CD8-positive, alpha-beta memory T cell (primary cell): ENCODE results near the gene MXI1. TPM values are rescaled to one million over a fixed set of nuclear protein-coding genes. Genes with fewer than 3 reads are reported as not detected.

ENCODE experiments used
- CTCF ChIA-PET: fragments of 350-600 bp; sonication (Branson Sonifier 250); formaldehyde crosslinking; loops from one replicate; lab custom pipeline; 2021; ENCODE audit warnings: antibody characterized with exemption; lab: Charles Lee
- POLR2A ChIA-PET: fragments of 350-600 bp; sonication (Branson Sonifier 250); formaldehyde crosslinking; loops from one replicate; lab custom pipeline; 2021; ENCODE audit warnings: antibody characterized with exemption; lab: Charles Lee
- DNase-seq, 5 donors: peaks; one replicate each; pipeline versions ENCODE4 v3.0.0 to v3.0.0-alpha.2; 2020 to 2022; ENCODE audit warnings: mixed read lengths in 1 of 5
- H3K27ac ChIP-seq: one replicate; pipeline ENCODE4 v1.7.0; 2013; ENCODE audit warnings: low read depth, mild to moderate bottlenecking, low read length, moderate library complexity
- H3K27me3 ChIP-seq: 2 replicates; pipeline ENCODE4 v1.7.0; 2013; ENCODE audit warnings: low read length, mild to moderate bottlenecking; ENCODE audit not compliant: insufficient read depth, poor library complexity, severe bottlenecking
- H3K36me3 ChIP-seq: 2 replicates; pipeline ENCODE4 v1.7.0; 2013; ENCODE audit warnings: mild to moderate bottlenecking, low read length, moderate library complexity; ENCODE audit not compliant: insufficient read depth
- H3K4me1 ChIP-seq: 2 replicates; pipeline ENCODE4 v1.7.0; 2013; ENCODE audit warnings: mild to moderate bottlenecking, low read length, moderate library complexity; ENCODE audit not compliant: insufficient read depth
- H3K4me3 ChIP-seq: 2 replicates; pipeline ENCODE4 v1.7.0; 2013; ENCODE audit warnings: mild to moderate bottlenecking, low read length
- H3K9me3 ChIP-seq: 2 replicates; pipeline ENCODE4 v1.7.0; 2013; ENCODE audit warnings: mild to moderate bottlenecking, low read length
- H3K27ac Mint-ChIP-seq, 8 donors: one replicate each; pipeline ENCODE4 v1.8.0; 2020 to 2021; ENCODE audit warnings: mixed read lengths in 8 of 8, mild to moderate bottlenecking in 6 of 8, inconsistent platforms in 3 of 8, moderate library complexity in 3 of 8
- H3K27me3 Mint-ChIP-seq, 2 donors: one replicate each; pipeline ENCODE4 v1.8.0; 2020 to 2021; ENCODE audit warnings: mixed read lengths in 2 of 2, mild to moderate bottlenecking in 1 of 2, moderate library complexity in 1 of 2
- H3K36me3 Mint-ChIP-seq, 3 donors: one replicate each; pipeline ENCODE4 v1.8.0; 2020 to 2021; ENCODE audit warnings: mixed read lengths in 3 of 3, inconsistent platforms in 1 of 3, mild to moderate bottlenecking in 1 of 3
- H3K4me1 Mint-ChIP-seq, 3 donors: one replicate each; pipeline ENCODE4 v1.8.0; 2020 to 2021; ENCODE audit warnings: mixed read lengths in 3 of 3, inconsistent platforms in 1 of 3, mild to moderate bottlenecking in 1 of 3
- H3K4me3 Mint-ChIP-seq, 7 donors: one replicate each; pipeline ENCODE4 v1.8.0; 2020 to 2021; ENCODE audit warnings: mixed read lengths in 7 of 7, mild to moderate bottlenecking in 6 of 7, moderate library complexity in 4 of 7, inconsistent platforms in 2 of 7
- H3K9me3 Mint-ChIP-seq, 5 donors: one replicate each; pipeline ENCODE4 v1.8.0; 2020 to 2022; ENCODE audit warnings: mixed read lengths in 5 of 5, mild to moderate bottlenecking in 3 of 5, moderate library complexity in 2 of 5, inconsistent platforms in 1 of 5
- polyA plus RNA-seq: library from polyadenylated mRNA; unstranded; fragments of 300-500 nt; fragmentation: Illumina TruSeq; gene quantifications from one replicate; pipeline ENCODE4 v1.2.3, GENCODE V29; 2021
- total RNA-seq, 2 experiments: library from RNA; stranded (reverse); gene quantifications; one replicate each; pipeline ENCODE4 v1.2.3, GENCODE V29; 2021

The MXI1 gene
- total and polyA plus RNA-seq, 3 experiments from 2014 or later, result 8.6 to 32.3 (median 9.2) TPM

DNA sequence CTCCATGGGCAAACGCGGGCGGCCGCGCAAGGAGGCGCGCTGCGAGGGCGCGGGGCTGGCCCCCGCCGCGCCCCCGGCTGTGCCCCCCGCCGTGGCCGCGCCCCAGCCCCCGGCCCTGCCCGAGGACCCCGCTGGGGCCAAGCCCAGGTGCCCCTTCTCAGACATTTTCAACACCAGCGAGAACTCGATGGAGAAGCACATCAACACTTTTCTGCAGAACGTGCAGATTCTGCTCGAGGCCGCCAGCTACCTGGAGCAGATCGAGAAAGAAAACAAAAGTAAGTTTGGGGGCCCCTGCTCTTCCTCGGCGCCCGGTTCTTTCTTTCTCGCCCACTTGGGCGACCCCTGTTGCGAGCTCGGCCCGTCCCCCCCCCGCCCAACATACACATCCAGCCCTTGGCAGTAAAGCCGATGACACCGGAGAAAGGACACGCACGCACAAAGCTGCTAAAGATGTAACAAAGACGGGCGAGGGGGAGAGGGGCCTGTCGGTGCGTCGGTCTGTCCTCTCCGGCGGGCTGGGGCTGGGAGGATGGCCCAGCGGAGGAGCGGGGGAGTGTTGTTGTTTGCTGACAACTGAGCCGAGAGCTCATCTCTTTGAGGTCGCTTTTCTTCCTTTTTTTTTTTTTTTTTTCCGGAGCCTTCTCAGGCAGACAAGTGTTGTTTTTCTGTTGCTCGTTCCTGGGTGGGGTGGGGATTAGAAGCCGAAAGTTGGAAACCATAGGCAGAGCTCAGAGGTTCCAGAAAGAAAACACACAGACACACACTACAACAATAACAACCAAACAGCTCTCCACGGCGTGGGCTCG lies 604 bp downstream of the MXI1 start:
- peaks cover 0 to 2% (median 0%) of the 10 kb centered on the region in 5 donors for H3K9me3 Mint-ChIP-seq
- peaks cover 5% of the 10 kb centered on the region for H3K27me3 ChIP-seq
- DNase-seq, result peak; percentile 18 to 73 (median 37)
- H3K36me3 Mint-ChIP-seq, result peaks cover 0 to 23% (median 0%) of the 10 kb centered on the region in 3 donors
- H3K9me3 ChIP-seq, result no peaks in the 10 kb centered on the region
- H3K4me3 Mint-ChIP-seq, result peak overlapping the region; percentile 89 to 99 (median 95)
- ChIA-PET POLR2A (interaction anchor here (0.6 to 6.6 kb wide), 21 partner anchors 8 to 1991 kb away, joined by 3 to 117 read pairs (median 6); partner anchors contain the start of gene SMNDC1), CTCF (interaction anchor here (0.7 to 9.7 kb wide), 14 partner anchors 12 to 97 kb away, joined by 3 to 179 read pairs (median 6); partner anchors contain the start of gene SMNDC1)
- peaks cover 0 to 20% of the 10 kb centered on the region in 2 donors for H3K27me3 Mint-ChIP-seq
- H3K4me1 Mint-ChIP-seq, result peaks cover 33 to 49% (median 40%) of the 10 kb centered on the region in 3 donors
- H3K27ac Mint-ChIP-seq, result peak overlapping the region; percentile 73 to 98 (median 95)
- no peaks in the 10 kb centered on the region for H3K36me3 ChIP-seq
- H3K4me3 ChIP-seq, result peak overlapping the region; percentile 81
- peak overlapping the region; percentile 69 for H3K27ac ChIP-seq
- H3K4me1 ChIP-seq, result peaks cover 24% of the 10 kb centered on the region

DNA sequence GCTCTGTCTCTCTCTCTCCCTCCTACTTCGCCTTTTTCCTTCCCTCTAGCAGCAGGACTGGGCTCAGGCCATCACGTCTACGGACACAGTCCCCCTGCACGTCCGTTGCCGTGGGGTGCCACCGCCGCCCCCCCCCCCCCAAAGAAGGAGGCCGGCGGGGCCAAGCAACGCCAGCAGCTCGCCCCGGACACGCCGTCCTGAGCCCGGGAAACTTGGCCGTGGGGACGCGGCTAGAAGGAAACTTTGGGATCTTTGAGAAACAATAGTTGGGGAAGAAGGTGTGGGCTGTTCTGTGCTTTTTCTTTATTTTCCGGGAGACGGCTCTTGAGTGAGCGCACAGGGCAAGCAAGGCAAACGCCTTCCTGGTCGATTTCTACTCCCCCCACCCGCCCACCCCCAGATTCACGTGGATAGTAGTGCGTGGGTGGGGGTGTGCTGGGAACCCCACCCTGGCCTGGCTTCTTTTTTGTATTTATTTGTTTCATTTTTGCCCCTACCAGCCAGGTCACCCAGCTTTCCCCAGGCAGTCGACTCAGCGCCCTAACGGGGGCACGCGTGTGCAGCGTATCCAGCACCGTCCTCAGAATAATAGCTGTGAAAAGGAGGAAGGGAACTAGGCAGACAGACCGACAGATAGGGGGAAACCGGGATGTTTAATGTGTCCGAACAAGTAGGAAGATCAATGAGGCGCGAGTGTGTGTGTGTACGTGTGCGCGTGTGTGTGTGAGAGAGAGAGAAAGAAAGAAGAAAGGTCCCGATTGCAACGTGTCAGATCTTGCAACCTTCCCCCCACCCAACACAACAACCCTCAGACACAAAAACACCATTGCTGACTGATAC lies 1.4 kb downstream of the MXI1 start:
- peaks cover 0 to 2% (median 0%) of the 10 kb centered on the region in 5 donors for H3K9me3 Mint-ChIP-seq
- H3K27me3 Mint-ChIP-seq, result peaks cover 0 to 16% of the 10 kb centered on the region in 2 donors
- POLR2A ChIA-PET, result interaction anchor here (0.6 to 6.6 kb wide), 19 partner anchors 9 to 651 kb away, joined by 3 to 117 read pairs (median 5); partner anchors contain the start of gene SMNDC1
- Histone ChIP-seq H3K27ac (peak overlapping the region; percentile 69), H3K4me1 (peaks cover 32% of the 10 kb centered on the region), H3K4me3 (peak overlapping the region; percentile 81), H3K9me3 (no peaks in the 10 kb centered on the region), H3K36me3 (no peaks in the 10 kb centered on the region), H3K27me3 (peaks cover 5% of the 10 kb centered on the region)
- H3K27ac Mint-ChIP-seq, result peak overlapping the region; percentile 90 to 99 (median 96)
- H3K36me3 Mint-ChIP-seq, result peaks cover 0 to 25% (median 0%) of the 10 kb centered on the region in 3 donors
- peaks cover 42 to 58% (median 45%) of the 10 kb centered on the region in 3 donors for H3K4me1 Mint-ChIP-seq
- DNase-seq, result peak in 2 of 5 donors; percentile 45 to 60
- CTCF ChIA-PET, result interaction anchor here (0.7 to 9.7 kb wide), 18 partner anchors 12 to 97 kb away, joined by 3 to 179 read pairs (median 4); partner anchors contain the start of gene SMNDC1
- H3K4me3 Mint-ChIP-seq, result peak overlapping the region; percentile 89 to 99 (median 95)

DNA sequence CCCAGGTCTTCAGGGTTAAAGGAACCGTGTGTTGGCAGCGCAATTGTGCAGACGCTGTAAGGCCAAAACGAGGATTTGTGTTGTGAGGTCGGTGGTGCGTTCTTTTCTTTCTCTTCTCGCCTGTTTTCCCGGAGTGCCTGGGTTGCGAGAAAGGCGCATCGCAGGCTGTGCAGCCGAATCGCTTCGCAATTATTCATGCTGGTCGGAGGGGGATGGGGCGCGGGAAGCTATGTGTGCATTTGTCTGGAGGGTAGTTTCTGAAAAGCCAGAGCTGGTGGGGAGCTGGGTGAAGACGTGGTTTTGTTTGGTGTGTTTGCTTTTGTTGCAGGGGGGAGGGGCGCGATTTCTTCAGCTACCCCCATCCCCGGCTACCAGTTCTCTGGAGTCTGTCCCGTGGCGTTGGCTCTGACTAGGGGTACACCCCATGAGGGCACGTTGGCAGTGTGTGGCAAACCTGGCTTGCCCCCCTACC lies 2.1 kb downstream of the MXI1 start:
- Mint-ChIP-seq H3K4me3 (peak overlapping the region; percentile 89 to 99 (median 95)), H3K27me3 (peaks cover 0 to 11% of the 10 kb centered on the region in 2 donors), H3K4me1 (peaks cover 45 to 62% (median 48%) of the 10 kb centered on the region in 3 donors), H3K27ac (peak overlapping the region; percentile 90 to 99 (median 96)), H3K36me3 (peaks cover 0 to 25% (median 0%) of the 10 kb centered on the region in 3 donors), H3K9me3 (peaks cover 0 to 2% (median 0%) of the 10 kb centered on the region in 5 donors)
- Histone ChIP-seq H3K36me3 (no peaks in the 10 kb centered on the region), H3K4me1 (peaks cover 38% of the 10 kb centered on the region), H3K27me3 (peaks cover 5% of the 10 kb centered on the region), H3K9me3 (no peaks in the 10 kb centered on the region), H3K27ac (peak overlapping the region; percentile 66), H3K4me3 (peak overlapping the region; percentile 78)
- peak; percentile 61 to 90 (median 65) for DNase-seq
- ChIA-PET CTCF (interaction anchor here (0.9 to 9.7 kb wide), 12 partner anchors 12 to 325 kb away, joined by 3 to 179 read pairs (median 4); no protein-coding TSS in a partner anchor), POLR2A (interaction anchor here (0.6 to 6.6 kb wide), 9 partner anchors 10 to 109 kb away, joined by 3 to 117 read pairs (median 6); no protein-coding TSS in a partner anchor)

DNA sequence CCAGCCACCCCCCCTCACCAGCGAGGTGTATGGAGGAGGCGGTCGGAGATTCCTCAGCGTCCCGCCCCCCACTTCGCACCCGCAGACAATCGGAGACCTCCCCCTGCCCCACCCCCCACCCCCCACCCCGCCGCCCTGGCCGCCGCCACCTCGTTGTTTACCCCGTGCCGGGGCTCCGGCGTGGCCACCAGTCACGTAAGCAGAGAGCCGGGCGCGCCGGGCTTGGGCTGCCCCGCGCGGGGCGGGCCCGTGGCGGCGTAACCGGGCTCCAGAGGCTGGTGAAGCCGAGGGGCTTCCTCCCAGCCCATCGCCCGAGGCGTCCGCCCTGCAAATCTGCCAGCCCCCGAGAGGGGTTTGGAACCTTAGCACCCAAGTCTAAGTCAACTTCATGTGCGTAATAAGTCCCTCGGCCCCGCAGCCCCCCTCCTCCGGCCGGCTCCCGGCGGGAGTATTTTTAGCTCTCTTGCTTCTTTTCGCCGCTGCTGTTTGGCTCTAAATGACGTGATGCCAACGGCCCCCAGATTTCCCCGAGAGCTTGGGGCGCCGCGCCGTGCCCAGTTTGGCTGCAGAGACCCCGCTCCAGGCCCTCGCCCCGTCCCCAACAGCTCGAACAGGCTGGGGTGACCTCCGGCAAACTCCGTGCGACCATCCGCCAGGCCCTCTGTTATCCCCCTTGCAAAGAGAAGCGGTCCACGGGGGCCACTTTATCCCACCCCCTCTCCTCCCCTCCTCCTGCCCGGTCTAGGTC lies 2.7 kb downstream of the MXI1 start:
- Histone ChIP-seq H3K4me3 (peak overlapping the region; percentile 95), H3K9me3 (no peaks in the 10 kb centered on the region), H3K36me3 (no peaks in the 10 kb centered on the region), H3K4me1 (peaks cover 44% of the 10 kb centered on the region), H3K27ac (peak overlapping the region; percentile 93), H3K27me3 (peaks cover 5% of the 10 kb centered on the region)
- peak in 2 of 5 donors; percentile 50 to 51 for DNase-seq
- Mint-ChIP-seq H3K36me3 (peaks cover 0 to 25% (median 0%) of the 10 kb centered on the region in 3 donors), H3K27me3 (peaks cover 0 to 11% of the 10 kb centered on the region in 2 donors), H3K27ac (peak overlapping the region; percentile 95 to 99 (median 98)), H3K4me3 (peak overlapping the region; percentile 89 to 99 (median 97)), H3K9me3 (peaks cover 0 to 2% (median 0%) of the 10 kb centered on the region in 5 donors), H3K4me1 (peaks cover 46 to 62% (median 48%) of the 10 kb centered on the region in 3 donors)
- ChIA-PET POLR2A (interaction anchor here (0.6 to 6.6 kb wide), 14 partner anchors 11 to 663 kb away, joined by 3 to 117 read pairs (median 5); partner anchors contain the start of genes ADD3 and SMNDC1), CTCF (interaction anchor here (0.9 to 9.7 kb wide), 14 partner anchors 10 to 326 kb away, joined by 3 to 179 read pairs (median 4); partner anchors contain the start of gene SMNDC1)

DNA sequence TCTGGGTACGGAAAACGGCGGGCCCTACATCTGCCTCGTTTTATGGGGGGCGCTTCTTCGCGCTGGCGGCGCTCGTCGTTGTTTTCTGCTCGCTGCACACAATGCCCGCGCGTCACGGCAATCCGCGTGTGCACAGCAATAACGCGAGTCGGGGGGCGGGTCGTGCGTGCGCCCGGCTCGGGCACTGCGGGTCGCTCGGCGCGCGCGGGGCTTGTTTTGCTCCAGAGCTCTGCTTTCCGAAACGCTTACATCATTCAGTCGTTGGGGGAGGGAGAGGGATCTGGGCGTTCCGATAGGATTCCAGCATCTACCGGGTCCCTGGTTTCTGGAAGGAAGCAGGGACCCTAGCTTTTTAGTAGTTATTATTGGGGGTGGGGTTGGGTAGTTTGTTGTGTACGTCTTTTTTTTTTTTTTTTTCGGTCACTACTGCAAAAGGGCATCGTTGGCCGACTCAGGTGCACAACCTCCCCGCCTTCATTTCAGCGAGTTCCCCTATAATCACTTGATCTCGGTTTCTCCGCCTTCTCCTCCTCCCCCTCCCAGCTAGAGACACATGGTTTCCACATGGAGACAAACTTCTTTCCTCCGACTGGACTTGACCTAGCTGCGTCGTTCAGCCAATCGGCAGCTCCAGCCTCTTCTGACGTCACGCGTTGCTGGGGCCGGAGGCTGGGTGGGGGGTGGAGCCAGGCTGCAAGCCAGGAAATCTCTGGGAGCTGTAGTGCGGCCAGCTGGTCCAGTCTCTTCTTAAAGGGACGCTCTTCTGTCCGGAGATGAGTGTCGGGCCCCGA lies 3.5 kb downstream of the MXI1 start:
- CTCF ChIA-PET, result interaction anchor here (0.9 to 9.7 kb wide), 9 partner anchors 10 to 327 kb away, joined by 3 to 179 read pairs (median 5); partner anchors contain the start of gene SMNDC1
- Histone ChIP-seq H3K4me1 (peaks cover 52% of the 10 kb centered on the region), H3K4me3 (peak overlapping the region; percentile 95), H3K27me3 (peaks cover 5% of the 10 kb centered on the region), H3K9me3 (no peaks in the 10 kb centered on the region), H3K36me3 (no peaks in the 10 kb centered on the region), H3K27ac (peak overlapping the region; percentile 93)
- H3K4me3 Mint-ChIP-seq, result peak overlapping the region; percentile 89 to 99 (median 94)
- peaks cover 0 to 2% (median 0%) of the 10 kb centered on the region in 5 donors for H3K9me3 Mint-ChIP-seq
- POLR2A ChIA-PET, result interaction anchor here (0.5 to 6.6 kb wide), 13 partner anchors 10 to 662 kb away, joined by 3 to 117 read pairs (median 5); partner anchors contain the start of genes ADD3 and SMNDC1
- peak overlapping the region; percentile 94 to 99 (median 98) for H3K27ac Mint-ChIP-seq
- peaks cover 4 to 14% of the 10 kb centered on the region in 2 donors for H3K27me3 Mint-ChIP-seq
- H3K36me3 Mint-ChIP-seq, result peaks cover 0 to 25% (median 0%) of the 10 kb centered on the region in 3 donors
- peaks cover 47 to 62% (median 55%) of the 10 kb centered on the region in 3 donors for H3K4me1 Mint-ChIP-seq
- peak; percentile 78 to 94 (median 86) for DNase-seq

DNA sequence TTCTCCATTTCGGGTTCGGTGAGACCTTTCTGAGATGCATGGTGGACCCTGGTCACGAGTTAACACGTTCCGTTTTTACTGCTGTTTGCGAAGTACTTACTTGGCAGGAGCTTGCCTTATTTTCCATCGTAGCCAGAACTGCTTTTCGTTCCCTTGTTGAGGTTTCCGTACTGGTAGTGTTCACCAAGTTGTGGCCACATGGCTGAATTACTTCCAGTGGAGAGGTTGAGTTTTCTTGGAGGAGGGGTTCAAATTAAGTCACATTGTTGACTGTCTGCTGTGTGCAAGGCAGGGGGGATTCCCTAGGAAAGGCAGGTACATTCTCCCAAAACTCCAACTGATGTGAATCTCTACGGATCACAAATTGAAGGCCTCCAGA lies 4.0 kb downstream of the MXI1 start:
- Mint-ChIP-seq H3K36me3 (peaks cover 0 to 25% (median 0%) of the 10 kb centered on the region in 3 donors), H3K4me1 (peaks cover 45 to 58% (median 58%) of the 10 kb centered on the region in 3 donors), H3K9me3 (peaks cover 0 to 2% (median 0%) of the 10 kb centered on the region in 5 donors), H3K27me3 (peaks cover 6 to 14% of the 10 kb centered on the region in 2 donors), H3K4me3 (peak overlapping the region; percentile 89 to 99 (median 94)), H3K27ac (peak overlapping the region; percentile 94 to 99 (median 98))
- ChIA-PET POLR2A (interaction anchor here (2.0 to 6.6 kb wide), 5 partner anchors 10 to 94 kb away, joined by 22 to 117 read pairs (median 45); partner anchors contain the start of gene SMNDC1), CTCF (interaction anchor here (0.8 to 9.7 kb wide), 11 partner anchors 10 to 327 kb away, joined by 3 to 179 read pairs (median 4); partner anchors contain the start of gene SMNDC1)
- no peak for DNase-seq
- Histone ChIP-seq H3K9me3 (no peaks in the 10 kb centered on the region), H3K36me3 (no peaks in the 10 kb centered on the region), H3K4me1 (peaks cover 54% of the 10 kb centered on the region), H3K27me3 (peaks cover 5% of the 10 kb centered on the region), H3K27ac (peak overlapping the region; percentile 93), H3K4me3 (peak overlapping the region; percentile 95)
